NCI-H146 treated with DMSO at 0.1 percent for 48 hours (cell line): ENCODE data around the gene PCNX3.

Source experiments
- DNase-seq: peaks from one replicate; lab custom pipeline; 2025; ENCODE audit not compliant: unreplicated experiment; lab: John Stamatoyannopoulos, UW

The PCNX3 gene

DNA sequence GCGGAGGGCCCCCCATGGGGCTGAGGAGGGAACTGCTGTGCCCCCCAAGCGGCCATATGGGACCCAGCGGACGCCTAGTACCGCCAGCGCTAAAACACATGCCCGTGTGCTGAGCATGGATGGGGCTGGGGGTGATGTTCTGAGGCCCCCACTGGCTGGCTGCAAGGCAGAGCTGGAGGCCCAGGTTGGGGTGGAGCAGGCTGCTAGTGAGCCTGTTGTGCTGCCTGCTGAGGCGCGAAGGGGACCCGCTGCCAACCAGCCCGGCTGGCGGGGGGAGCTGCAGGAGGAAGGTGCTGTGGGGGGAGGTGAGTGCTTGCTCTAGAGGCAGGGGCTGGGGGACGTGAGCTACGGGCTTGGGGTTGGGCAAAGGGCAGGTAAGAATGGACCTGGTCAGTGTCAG, 3.2 kb downstream of the PCNX3 start:
- no peak for DNase-seq

GRCh38 chr11:65619281-65619928, 3.8 kb downstream of the PCNX3 start:
- DNase-seq, result no peak

DNA sequence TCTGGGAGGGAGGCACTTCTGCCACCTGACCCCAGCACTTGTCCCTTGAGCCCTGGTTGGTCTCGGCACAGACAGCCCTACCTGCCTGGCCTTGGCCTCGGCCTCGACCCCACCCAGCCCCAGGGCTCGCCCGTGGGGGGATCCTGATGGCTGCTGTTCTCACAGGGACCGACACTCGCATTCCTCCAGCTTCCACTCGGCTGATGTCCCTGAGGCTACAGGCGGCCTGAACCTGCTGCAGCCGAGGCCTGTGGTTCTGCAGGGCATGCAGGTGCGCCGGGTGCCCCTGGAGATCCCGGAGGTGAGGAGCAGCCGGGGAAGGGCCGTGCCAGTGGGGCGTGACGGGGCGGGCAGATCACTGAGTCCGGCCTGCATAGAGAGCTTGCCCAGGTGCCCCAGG, 5.1 kb downstream of the PCNX3 start:
- no peak for DNase-seq

GRCh38 chr11:65621460-65621859, 5.9 kb downstream of the PCNX3 start:
- DNase-seq, result no peak

DNA sequence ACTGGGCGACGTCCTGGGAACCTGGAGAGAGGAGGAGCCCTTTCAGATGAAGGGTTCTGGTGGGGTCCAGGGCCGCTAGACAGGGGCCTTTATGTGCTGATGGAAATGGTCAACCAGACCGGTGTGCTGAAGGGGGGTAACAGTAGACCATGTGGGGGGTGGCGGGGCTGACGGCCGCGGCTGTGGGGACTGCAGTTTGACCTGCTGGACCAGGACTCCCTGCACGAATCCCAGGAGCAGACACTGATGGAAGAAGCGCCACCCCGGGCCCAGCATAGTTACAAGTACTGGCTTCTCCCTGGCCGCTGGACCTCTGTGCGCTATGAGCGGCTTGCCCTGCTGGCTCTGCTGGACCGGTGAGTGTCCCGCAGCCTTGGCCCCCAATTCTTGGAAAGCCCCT, 6.4 kb downstream of the PCNX3 start:
- DNase-seq, result no peak

DNA sequence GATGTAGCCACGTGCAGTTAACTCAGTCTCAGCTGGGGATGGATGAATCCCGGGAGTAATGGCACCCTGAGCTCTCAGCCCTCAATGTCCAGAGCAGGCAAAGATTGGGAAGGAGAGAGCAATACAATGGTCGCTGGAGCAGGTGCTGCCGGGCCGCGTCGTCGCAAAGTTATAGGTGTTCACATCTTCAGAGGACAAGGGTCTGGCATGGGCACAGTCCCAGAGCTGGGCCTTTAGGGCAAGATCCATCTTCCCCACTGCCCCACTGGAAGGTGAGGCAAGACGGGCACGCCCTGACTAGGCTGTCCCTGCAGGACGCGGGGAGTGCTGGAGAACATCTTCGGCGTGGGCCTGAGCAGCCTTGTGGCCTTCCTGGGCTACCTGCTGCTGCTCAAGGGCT, 7.6 kb downstream of the PCNX3 start:
- no peak for DNase-seq

DNA sequence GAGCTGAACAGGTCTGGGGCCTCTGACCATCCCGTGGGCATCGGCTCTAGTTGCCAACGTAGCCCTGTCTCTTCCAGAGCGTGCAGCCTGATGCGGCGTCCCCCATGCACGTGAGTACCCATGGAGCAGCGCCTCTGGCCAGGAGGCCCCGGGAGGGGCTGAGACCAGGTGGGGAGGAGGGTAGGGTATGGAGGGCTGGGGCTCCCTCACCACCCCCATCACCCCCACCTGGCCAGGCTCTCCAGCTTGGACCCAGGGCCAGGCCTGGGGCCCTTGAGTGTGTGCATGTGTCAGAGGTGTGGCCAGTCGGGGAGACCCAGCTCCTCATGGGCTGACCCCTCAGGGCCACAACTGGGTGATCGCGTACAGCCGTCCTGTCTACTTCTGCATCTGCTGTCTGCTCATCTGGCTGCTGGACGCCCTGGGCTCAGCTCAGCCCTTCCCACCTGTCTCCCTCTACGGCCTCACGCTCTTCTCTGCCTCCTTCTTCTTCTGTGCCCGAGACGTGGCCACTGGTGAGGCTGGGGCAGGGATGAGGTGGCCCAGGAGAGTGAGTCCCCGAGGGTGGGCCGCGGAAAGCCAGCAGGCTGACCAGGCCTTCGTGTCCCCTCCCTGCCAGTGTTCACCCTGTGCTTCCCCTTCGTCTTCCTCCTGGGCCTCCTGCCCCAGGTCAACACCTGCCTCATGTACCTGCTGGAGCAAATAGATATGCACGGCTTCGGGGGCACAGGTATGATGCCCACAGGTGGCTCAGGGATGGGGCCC, 8.5 kb downstream of the PCNX3 start:
- no peak for DNase-seq

DNA sequence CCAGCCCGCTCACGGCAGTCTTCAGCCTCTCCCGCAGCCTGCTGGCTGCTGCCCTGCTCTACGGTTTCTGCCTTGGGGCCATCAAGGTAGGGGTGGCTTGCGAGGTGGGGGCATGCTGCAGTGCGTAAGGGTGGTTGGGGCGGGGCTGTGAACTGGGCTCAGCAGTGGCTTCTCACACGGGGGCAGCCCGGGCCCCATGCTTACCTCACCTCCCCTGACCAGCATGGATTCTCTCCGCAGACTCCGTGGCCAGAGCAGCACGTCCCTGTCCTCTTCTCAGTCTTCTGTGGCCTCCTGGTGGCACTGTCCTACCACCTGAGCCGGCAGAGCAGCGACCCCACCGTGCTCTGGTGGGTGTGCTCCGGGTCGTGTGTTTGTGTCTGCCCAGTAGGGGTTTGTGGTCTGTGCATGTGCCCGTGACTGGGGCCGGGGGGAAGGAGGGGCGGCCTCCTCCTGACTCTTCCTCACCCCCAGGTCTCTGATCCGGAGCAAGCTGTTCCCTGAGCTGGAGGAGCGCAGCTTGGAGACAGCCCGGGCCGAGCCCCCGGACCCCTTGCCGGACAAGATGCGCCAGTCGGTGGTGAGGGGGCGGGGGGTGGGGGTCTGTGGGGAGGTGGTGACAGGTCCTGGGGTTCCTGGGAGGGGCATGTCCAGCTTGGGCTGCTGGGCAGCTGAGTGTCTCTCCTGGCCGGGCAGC, 9.5 kb downstream of the PCNX3 start:
- no peak for DNase-seq

DNA sequence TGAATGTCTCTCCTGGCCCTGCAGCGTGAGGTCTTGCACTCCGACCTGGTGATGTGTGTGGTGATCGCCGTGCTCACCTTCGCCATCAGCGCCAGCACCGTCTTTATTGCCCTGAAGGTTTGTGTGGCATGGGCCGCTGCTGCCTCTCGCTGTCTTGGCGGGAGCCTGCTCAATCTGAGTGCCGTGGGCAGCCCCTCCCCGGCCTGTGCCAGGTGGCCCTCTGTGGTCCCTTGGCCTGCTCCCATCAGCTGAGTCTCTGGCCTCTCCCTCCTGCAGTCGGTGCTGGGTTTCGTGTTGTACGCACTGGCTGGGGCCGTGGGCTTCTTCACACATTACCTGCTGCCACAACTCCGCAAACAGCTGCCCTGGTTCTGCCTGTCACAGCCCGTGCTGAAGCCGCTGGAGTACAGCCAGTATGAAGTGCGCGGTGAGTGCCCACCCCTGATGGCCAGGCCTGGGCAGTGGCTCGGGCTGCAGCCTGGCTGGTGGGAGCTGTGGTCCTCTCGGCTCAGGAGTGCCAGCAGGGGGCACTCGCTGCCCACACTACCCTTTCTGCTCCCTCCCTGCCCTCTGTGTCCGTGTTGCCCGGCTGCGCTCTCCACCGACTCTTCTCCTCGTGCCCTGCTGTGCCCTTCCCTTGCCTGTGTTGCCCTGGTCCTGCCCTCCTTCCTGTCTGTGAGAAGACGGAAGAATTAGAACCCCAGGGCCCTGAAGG, 10.2 kb downstream of the PCNX3 start:
- DNase-seq, result no peak

DNA sequence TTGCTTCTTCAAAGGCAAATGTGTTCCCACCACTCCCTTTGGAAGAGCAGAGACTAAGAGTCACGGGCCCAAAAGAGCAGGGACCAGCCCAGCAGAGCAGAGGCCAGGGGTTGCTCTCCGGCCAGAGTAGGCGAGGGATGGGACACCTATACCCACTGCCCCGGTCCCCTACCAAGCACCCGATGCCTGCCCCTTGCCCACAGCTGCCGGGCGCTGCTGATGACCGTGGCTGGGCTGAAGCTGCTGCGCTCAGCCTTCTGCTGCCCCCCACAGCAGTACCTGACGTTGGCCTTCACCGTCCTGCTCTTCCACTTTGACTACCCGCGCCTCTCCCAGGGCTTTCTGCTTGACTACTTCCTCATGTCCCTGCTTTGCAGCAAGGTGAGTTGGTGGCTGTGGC, 11.6 kb downstream of the PCNX3 start:
- DNase-seq, result no peak

DNA sequence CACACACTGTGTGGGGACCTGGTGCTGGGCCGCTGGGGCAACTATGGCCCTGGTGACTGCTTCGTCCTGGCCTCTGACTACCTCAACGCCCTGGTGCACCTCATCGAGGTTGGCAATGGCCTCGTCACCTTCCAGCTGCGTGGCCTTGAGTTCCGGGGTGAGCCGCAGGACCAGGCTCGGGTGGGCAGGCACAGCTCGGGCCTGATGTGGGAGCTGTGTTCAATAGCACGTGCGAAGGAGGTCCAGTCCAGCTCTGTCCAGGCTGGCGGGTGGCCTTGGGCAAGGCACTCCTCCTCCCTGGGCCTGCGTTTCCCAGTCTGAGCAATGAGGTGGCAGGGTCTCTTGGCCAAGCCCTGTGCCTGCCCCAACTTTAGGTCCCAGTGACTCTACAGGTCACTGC, 14.0 kb downstream of the PCNX3 start:
- DNase-seq, result no peak

GRCh38 chr11:65630215-65630614, 14.6 kb downstream of the PCNX3 start:
- DNase-seq, result no peak

- no peak for DNase-seq
Observed at GRCh38 chr11:65633390-65634108, 18.0 kb downstream of the PCNX3 start.

DNA sequence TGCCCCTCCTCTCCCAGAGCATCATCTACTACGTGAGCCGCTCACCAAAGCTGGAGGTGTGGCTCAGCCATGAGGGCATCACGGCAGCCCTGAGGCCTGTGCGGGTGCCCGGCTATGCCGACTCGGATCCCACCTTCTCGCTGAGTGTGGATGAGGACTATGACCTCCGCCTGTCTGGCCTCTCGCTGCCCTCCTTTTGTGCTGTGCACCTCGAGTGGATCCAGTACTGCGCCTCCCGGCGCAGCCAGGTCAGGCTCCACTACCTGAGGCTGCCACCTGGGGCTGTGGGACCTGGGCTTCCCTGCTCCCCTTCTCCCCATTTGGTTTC, 18.5 kb downstream of the PCNX3 start:
- no peak for DNase-seq

- DNase-seq, result no peak
Observed at GRCh38 chr11:65634440-65634839, 18.9 kb downstream of the PCNX3 start.

GRCh38 chr11:65634905-65635731, 19.5 kb downstream of the PCNX3 start:
- no peak for DNase-seq

- DNase-seq, result no peak
Observed at GRCh38 chr11:65636108-65637031, 20.8 kb downstream of the PCNX3 start.

DNA sequence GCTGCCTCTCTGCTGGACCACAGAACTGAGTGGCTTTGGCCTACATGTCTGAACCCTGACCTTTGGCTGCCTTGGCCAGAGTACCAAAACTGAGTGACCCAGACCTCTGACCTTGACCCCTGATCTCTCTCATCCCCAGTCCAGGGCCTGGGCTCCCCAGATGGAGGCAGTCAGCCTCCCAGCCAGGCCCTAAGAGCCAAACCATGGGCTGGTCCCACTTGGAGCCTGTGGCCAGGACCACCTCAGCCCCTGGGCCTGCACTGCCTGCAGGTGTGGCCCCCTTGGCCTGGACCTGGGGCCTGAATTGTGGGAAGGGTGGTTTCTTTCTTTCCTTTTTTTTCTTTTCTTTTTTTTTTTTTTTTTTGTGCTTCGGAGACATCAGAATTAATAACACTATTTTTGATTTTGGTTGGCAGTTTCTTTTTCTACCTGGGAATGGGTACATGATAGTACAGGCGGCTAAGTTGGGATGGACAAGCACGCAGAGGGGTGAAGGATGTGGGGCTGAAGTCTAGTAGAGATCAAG, 21.5 kb downstream of the PCNX3 start:
- no peak for DNase-seq
